Body of pancreas (tissue), 4 donors: Measurements from ENCODE around the gene PTPRN2. TPM values are rescaled to one million over a fixed set of nuclear protein-coding genes. Genes with fewer than 3 reads are reported as not detected.

Experiments
- ATAC-seq: fragments of 150-250 bp; one replicate; pipeline ENCODE4 v1.9.1; 2016
- DNase-seq, 4 donors: peaks; one replicate each; pipeline ENCODE4 v3.0.0-alpha.2; 2019
- H3K27ac ChIP-seq, 4 donors: fragments of 200-600 bp; sonication (generic); 1 replicate in 3 of 4; 2 replicates in 1 of 4; pipeline versions ENCODE4 v1.5.1 to v1.6.1; 2016 to 2019; ENCODE audit warnings: mild to moderate bottlenecking in 1 of 4, mixed read lengths in 1 of 4, moderate library complexity in 1 of 4
- H3K27me3 ChIP-seq, 2 donors: fragments of 200-600 bp; sonication (generic); one replicate each; pipeline ENCODE4 v1.6.0; 2016; ENCODE audit warnings: mild to moderate bottlenecking in 1 of 2
- H3K36me3 ChIP-seq, 2 donors: fragments of 200-600 bp; sonication (generic); replicated peaks in 1 of 2; 2 replicates each; pipeline ENCODE4 v1.5.1; 2016; ENCODE audit warnings: low read depth in 2 of 2; ENCODE audit not compliant: insufficient read depth in 1 of 2
- H3K4me1 ChIP-seq: fragments of 200-600 bp; sonication (generic); one replicate; pipeline ENCODE4 v1.6.0; 2016
- H3K4me3 ChIP-seq, 2 donors: fragments of 200-600 bp; sonication (generic); 1 replicate in 1 of 2; 2 replicates in 1 of 2; pipeline ENCODE4 v1.5.1; 2016 to 2019
- H3K9me3 ChIP-seq, 3 donors: fragments of 200-600 bp; sonication (generic); 1 replicate in 2 of 3; 2 replicates in 1 of 3; pipeline ENCODE4 v1.5.1; 2016
- POLR2A ChIP-seq, 3 donors: fragments of 450-650 bp; IDR thresholded peaks; one replicate each; pipeline ENCODE4 v1.6.1; 2016; ENCODE audit warnings: antibody characterized with exemption in 3 of 3, mild to moderate bottlenecking in 2 of 3
- WGBS, 2 donors: methylation state at CpG; one replicate each; pipeline ENCODE4 v1.1.5; 2017; 5-methylcytosine and 5-hydroxymethylcytosine counted together
- intact Hi-C: fragments of 100-400 bp; cut with DNase I; formaldehyde crosslinking; loops from one replicate; pipeline ENCODE4 v1.15.1; 2023
- total RNA-seq, 2 donors: library from RNA; depleted of rRNA; stranded (reverse); fragments of >200 nt; gene quantifications; one replicate each; pipeline ENCODE4 v1.1.0, GENCODE V29; 2016
- TF ChIP-seq, protein P1 (sequence below), 7 experiments: fragments of 450-650 bp in 4 of 7; fragments of 200-600 bp in 3 of 7; sonication (generic) in 3 of 7; IDR thresholded peaks; one replicate each; pipeline ENCODE4 v1.5.1; 2016 to 2019; ENCODE audit warnings: antibody characterized with exemption in 7 of 7

The PTPRN2 gene
- total RNA-seq, 2 donors from 2014 or later, result 31.6 to 76.1 TPM

DNA sequence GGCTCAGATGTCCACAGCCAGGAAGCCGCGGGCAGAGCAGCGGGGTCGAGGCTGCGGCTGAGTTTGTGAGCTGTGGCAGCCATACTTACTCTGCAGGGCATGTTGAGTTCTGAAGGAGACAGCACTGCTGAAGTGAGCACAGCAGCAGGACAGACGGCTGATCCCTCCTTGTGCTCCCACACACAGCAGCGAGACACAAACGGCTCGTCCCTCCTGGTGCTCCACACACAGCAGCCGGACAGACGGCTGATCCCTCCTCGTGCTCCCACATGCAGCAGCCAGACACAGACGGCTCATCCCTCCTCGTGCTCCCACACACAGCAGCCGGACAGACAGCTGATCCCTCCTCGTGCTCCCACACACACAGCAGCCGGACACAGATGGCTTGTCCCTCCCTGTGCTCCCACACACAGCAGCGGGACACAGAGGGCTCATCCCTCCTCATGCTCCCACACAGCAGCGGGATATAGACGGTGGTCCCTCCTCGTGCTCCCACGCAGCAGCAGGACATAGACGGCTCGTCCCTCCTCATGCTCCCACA lies 305.1 kb downstream of the PTPRN2 start:
- Histone ChIP-seq H3K36me3 (no peaks in the 10 kb centered on the region), H3K9me3 (no peaks in the 10 kb centered on the region), H3K27me3 (no peaks in the 10 kb centered on the region), H3K4me1 (no peaks in the 10 kb centered on the region), H3K4me3 (no peak overlapping the region), H3K27ac (no peak overlapping the region)
- intact Hi-C loops, result no loop called here
- TF ChIP-seq, protein P1, sequence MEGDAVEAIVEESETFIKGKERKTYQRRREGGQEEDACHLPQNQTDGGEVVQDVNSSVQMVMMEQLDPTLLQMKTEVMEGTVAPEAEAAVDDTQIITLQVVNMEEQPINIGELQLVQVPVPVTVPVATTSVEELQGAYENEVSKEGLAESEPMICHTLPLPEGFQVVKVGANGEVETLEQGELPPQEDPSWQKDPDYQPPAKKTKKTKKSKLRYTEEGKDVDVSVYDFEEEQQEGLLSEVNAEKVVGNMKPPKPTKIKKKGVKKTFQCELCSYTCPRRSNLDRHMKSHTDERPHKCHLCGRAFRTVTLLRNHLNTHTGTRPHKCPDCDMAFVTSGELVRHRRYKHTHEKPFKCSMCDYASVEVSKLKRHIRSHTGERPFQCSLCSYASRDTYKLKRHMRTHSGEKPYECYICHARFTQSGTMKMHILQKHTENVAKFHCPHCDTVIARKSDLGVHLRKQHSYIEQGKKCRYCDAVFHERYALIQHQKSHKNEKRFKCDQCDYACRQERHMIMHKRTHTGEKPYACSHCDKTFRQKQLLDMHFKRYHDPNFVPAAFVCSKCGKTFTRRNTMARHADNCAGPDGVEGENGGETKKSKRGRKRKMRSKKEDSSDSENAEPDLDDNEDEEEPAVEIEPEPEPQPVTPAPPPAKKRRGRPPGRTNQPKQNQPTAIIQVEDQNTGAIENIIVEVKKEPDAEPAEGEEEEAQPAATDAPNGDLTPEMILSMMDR (IDR thresholded peaks at IDR 0.05), result no peak
- TF ChIP-seq POLR2A (IDR thresholded peaks at IDR 0.05), result no peak
- DNase-seq (peak in 1 of 4 donors; percentile 5), ATAC-seq (no peak)
- 85 to 86% methylated on average over 23 to 24 of the region's 24 CpGs for WGBS, 2 donors

DNA sequence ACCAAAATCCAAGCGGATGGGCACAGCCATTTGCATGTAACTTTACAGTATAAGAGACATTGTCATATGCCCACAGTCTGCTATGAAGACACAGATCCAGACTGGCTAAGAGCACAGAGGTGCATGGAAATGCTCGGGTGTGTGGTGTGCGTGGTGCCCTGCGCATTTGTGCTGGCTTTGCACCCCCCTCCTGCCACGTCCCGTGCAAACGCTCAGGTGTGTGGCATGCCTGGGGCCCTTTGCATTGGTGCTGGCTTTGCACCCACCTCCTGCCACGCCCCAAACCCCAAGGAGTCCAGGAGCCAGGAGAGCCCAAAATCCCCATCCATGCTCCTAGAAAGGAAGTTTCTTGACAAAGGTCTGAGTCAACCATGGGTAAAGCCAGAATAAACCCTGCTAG lies 306.2 kb downstream of the PTPRN2 start:
- DNase-seq, result peak in 2 of 4 donors; percentile 0 to 2
- Histone ChIP-seq H3K36me3 (no peaks in the 10 kb centered on the region), H3K4me3 (no peak overlapping the region), H3K27ac (no peak overlapping the region), H3K4me1 (no peaks in the 10 kb centered on the region), H3K9me3 (no peaks in the 10 kb centered on the region), H3K27me3 (no peaks in the 10 kb centered on the region)
- ATAC-seq, result no peak
- 83 to 92% methylated on average over 8 of the region's 8 CpGs for WGBS, 2 donors
- TF ChIP-seq, protein P1 (IDR thresholded peaks at IDR 0.05), result no peak
- no peak for TF ChIP-seq POLR2A (IDR thresholded peaks at IDR 0.05)
- intact Hi-C loops, result no loop called here

DNA sequence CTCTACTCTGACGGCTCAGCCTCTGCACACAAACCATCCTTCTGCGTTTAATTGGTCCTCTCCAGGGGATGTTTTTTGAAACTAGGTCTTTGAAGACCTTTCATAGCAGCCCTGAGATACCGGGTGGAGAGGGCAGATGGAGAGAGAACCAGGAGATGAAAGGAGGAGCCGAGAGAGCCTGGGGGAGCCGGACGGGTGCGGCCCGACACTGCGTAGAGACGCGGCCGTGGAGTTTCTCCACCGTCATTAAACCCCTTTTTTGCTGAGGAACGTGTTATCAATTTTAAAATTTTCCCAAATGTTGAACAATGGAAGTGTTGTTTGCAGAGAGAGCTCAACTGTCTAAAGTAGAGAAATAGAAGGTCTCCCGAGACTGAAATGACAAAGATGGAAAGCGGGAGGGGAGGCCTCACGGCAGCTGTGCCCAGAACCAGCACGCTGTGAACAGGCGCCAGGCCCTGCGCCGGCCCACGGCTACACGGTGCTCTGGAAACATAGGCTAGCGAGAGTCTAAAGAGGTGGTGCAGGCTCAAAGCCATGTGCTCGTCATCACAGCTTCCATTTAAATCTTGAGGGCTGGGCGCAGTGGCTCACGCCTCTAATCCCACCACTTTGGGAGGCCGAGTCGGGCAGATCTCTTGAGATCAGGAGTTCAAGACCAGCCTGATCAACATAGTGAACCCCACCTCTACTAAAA lies 307.0 kb downstream of the PTPRN2 start:
- intact Hi-C loops, result no loop called here
- Histone ChIP-seq H3K27me3 (no peaks in the 10 kb centered on the region), H3K4me1 (no peaks in the 10 kb centered on the region), H3K36me3 (no peaks in the 10 kb centered on the region), H3K9me3 (no peaks in the 10 kb centered on the region), H3K27ac (no peak overlapping the region), H3K4me3 (no peak overlapping the region)
- ATAC-seq (no peak), DNase-seq (peak in 1 of 4 donors; percentile 1)
- 89 to 93% methylated on average over 23 to 29 of the region's 29 CpGs for WGBS, 2 donors
- TF ChIP-seq POLR2A (IDR thresholded peaks at IDR 0.05), result no peak
- TF ChIP-seq, protein P1 (IDR thresholded peaks at IDR 0.05), result no peak

DNA sequence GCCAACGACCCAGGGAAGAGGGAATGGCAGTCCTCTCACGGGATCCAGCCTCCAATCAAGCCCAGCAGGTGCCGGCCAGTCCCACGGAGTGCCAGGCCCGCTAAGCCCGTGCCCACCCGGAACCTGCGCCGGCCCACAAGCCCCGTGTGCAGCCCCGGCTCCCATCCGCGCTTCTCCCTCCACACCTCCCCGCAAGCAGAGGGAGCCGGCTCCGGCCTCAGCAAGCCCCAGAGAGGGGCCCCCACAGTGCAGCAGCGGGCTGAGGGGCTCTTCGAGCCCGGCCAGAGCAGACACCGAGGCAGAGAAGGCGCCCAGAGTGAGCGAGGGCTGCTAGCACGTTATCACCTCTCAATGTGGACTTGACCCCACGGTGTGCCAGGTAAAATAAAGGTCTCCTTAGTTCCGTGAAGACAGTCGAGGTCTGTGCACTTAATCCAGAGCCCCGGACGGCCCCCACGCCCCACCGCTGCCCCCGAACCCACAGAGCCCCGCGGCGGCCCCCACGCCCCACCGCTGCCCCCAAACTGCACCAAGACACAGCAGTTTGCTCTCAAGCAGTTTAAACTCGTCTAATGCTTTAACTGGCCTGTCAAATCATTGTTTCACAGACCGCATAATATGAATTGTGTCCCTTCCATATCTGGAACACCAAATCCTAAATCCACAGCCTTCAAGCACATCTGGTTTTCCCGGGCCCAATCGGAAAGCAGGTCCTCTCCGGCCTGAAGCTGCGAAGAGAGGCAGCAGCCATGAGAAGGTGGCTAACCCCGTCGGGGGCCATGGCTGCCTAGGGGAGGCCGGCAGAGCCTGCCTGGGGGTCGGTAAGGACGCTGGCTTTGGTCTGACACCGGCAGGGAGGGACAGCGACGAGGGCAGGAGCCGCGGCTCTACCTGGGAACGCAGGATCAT lies 307.8 kb downstream of the PTPRN2 start:
- DNase-seq (peak in 1 of 4 donors; percentile 3), ATAC-seq (no peak)
- no peaks in the 10 kb centered on the region for H3K9me3 ChIP-seq
- H3K4me3 ChIP-seq, result no peak overlapping the region
- no peaks in the 10 kb centered on the region for H3K27me3 ChIP-seq
- H3K36me3 ChIP-seq, result no peaks in the 10 kb centered on the region
- no peak for TF ChIP-seq POLR2A (IDR thresholded peaks at IDR 0.05)
- TF ChIP-seq, protein P1 (IDR thresholded peaks at IDR 0.05), result no peak
- H3K4me1 ChIP-seq, result no peaks in the 10 kb centered on the region
- 73 to 88% methylated on average over 36 to 39 of the region's 53 CpGs for WGBS, 2 donors
- intact Hi-C loops, result no loop called here
- H3K27ac ChIP-seq, result no peak overlapping the region
